Neural crest cell (in vitro differentiated cells): ENCODE data around the gene IFI6. TPM values are rescaled to one million over a fixed set of nuclear protein-coding genes. Genes with fewer than 3 reads are reported as not detected.

ENCODE experiments used
- DNase-seq: peaks from one replicate; pipeline ENCODE4 v3.0.0; 2021; ENCODE audit warnings: low read depth, mixed read lengths, low spot score
- H3K27ac Mint-ChIP-seq: one replicate; pipeline ENCODE4 v1.8.0; 2021; ENCODE audit warnings: mild to moderate bottlenecking, mixed read lengths; ENCODE audit not compliant: unreplicated experiment
- H3K27me3 Mint-ChIP-seq: 2 replicates; pipeline ENCODE4 v1.8.0; 2021; ENCODE audit warnings: low read depth, mild to moderate bottlenecking, mixed read lengths
- H3K36me3 Mint-ChIP-seq: 2 replicates; pipeline ENCODE4 v1.8.0; 2021; ENCODE audit warnings: low read depth, mild to moderate bottlenecking, mixed read lengths
- H3K4me1 Mint-ChIP-seq: 2 replicates; pipeline ENCODE4 v1.8.0; 2021; ENCODE audit warnings: mixed read lengths
- H3K4me3 Mint-ChIP-seq: one replicate; pipeline ENCODE4 v1.8.0; 2021; ENCODE audit warnings: mild to moderate bottlenecking, mixed read lengths
- H3K9me3 Mint-ChIP-seq: 2 replicates; pipeline ENCODE4 v1.8.0; 2021; ENCODE audit warnings: mixed read lengths
- CTCF ChIP-seq: fragments of 200-600 bp; sonication (generic); conservative IDR thresholded peaks from 2 replicates; pipeline ENCODE4 v1.5.0; 2021; ENCODE audit warnings: antibody characterized with exemption, mild to moderate bottlenecking
- total RNA-seq: library from RNA; stranded (reverse); gene quantifications from 2 replicates; pipeline ENCODE4 v1.2.1, GENCODE V29; 2021

IFI6 gene
- total RNA-seq, 1 donor from 2014 or later, result 15.2 TPM

- H3K27me3 Mint-ChIP-seq, result no peaks in the 10 kb centered on the region
These were observed 6.8 kb upstream of the IFI6 start for GRCh38 chr1:27678747-27679146.

GRCh38 chr1:27676410-27676809 lies 4.4 kb upstream of the IFI6 start:
- no peak overlapping the region for H3K27ac Mint-ChIP-seq
- no peak for DNase-seq
- TF ChIP-seq CTCF, result no peak
- H3K36me3 Mint-ChIP-seq, result peaks cover 8% of the 10 kb centered on the region
- no peak overlapping the region for H3K4me3 Mint-ChIP-seq
- H3K4me1 Mint-ChIP-seq, result peaks cover 22% of the 10 kb centered on the region
- peaks cover 13% of the 10 kb centered on the region for H3K9me3 Mint-ChIP-seq
- H3K27me3 Mint-ChIP-seq, result no peaks in the 10 kb centered on the region

More at GRCh38 chr1:27678747-27679146, 6.8 kb upstream of the IFI6 start:
- peaks cover 4% of the 10 kb centered on the region for H3K4me1 Mint-ChIP-seq
- peaks cover 15% of the 10 kb centered on the region for H3K36me3 Mint-ChIP-seq
- TF ChIP-seq CTCF, result no peak
- DNase-seq, result no peak
- H3K9me3 Mint-ChIP-seq, result peaks cover 20% of the 10 kb centered on the region
- H3K4me3 Mint-ChIP-seq, result no peak overlapping the region
- no peak overlapping the region for H3K27ac Mint-ChIP-seq

- Mint-ChIP-seq H3K36me3 (no peaks in the 10 kb centered on the region), H3K27ac (peak overlapping the region; percentile 94), H3K4me1 (peaks cover 40% of the 10 kb centered on the region), H3K27me3 (peaks cover 6% of the 10 kb centered on the region), H3K4me3 (peak overlapping the region; percentile 82), H3K9me3 (peaks cover 2% of the 10 kb centered on the region)
- no peak for TF ChIP-seq CTCF
- DNase-seq, result no peak
These were observed 739 bp upstream of the IFI6 start for GRCh38 chr1:27672750-27673112.

GRCh38 chr1:27669876-27670275 lies 2.1 kb downstream of the IFI6 start:
- no peak for DNase-seq
- TF ChIP-seq CTCF, result no peak
- Mint-ChIP-seq H3K4me3 (peak overlapping the region; percentile 78), H3K27ac (no peak overlapping the region), H3K4me1 (peaks cover 40% of the 10 kb centered on the region), H3K27me3 (peaks cover 6% of the 10 kb centered on the region), H3K36me3 (no peaks in the 10 kb centered on the region), H3K9me3 (no peaks in the 10 kb centered on the region)

- Mint-ChIP-seq H3K9me3 (no peaks in the 10 kb centered on the region), H3K27ac (peak overlapping the region; percentile 10), H3K4me1 (peaks cover 37% of the 10 kb centered on the region), H3K36me3 (no peaks in the 10 kb centered on the region), H3K4me3 (peak overlapping the region; percentile 78), H3K27me3 (peaks cover 6% of the 10 kb centered on the region)
- peak; percentile 87 for DNase-seq
- TF ChIP-seq CTCF, result peak; percentile 92
These were observed 2.9 kb downstream of the IFI6 start for GRCh38 chr1:27668808-27669723.
